ENCODE measurements around the gene TMEM200B. TPM values are rescaled to one million over a fixed set of nuclear protein-coding genes. Genes with fewer than 3 reads are reported as not detected.
"Not testable (repeated sequence)": the region's sequence is repeated elsewhere in the genome, so short reads cannot be mapped to it uniquely, and the experiment has no call there.

Gene TMEM200B
- total RNA-seq, 1 donor from 2014 or later: 15.4 TPM

GRCh38 chr1:29117381-29117780, 6.3 kb downstream of the TMEM200B start:
- no peak overlapping the region for H3K4me3 Mint-ChIP-seq (ENCODE audit: unreplicated experiment)
- no peak for DNase-seq (ENCODE audit: low spot score)
- no peaks in the 10 kb centered on the region for H3K9me3 Mint-ChIP-seq (ENCODE audit: low read depth)
- peaks cover 11% of the 10 kb centered on the region for H3K4me1 Mint-ChIP-seq (ENCODE audit: low read depth)
- no peaks in the 10 kb centered on the region for H3K27me3 Mint-ChIP-seq (ENCODE audit: low read depth)
- TF ChIP-seq CTCF (IDR thresholded peaks at IDR 0.05): peak; percentile 52
- H3K27ac Mint-ChIP-seq (ENCODE audit: unreplicated experiment): no peak overlapping the region
- H3K36me3 Mint-ChIP-seq (ENCODE audit: low read depth): peaks cover 2% of the 10 kb centered on the region

- Mint-ChIP-seq H3K4me3 (ENCODE audit: unreplicated experiment) (no peak overlapping the region), H3K36me3 (ENCODE audit: low read depth) (peaks cover 2% of the 10 kb centered on the region), H3K9me3 (ENCODE audit: low read depth) (no peaks in the 10 kb centered on the region), H3K27ac (ENCODE audit: unreplicated experiment) (no peak overlapping the region), H3K4me1 (ENCODE audit: low read depth) (peaks cover 5% of the 10 kb centered on the region), H3K27me3 (ENCODE audit: low read depth) (no peaks in the 10 kb centered on the region)
- TF ChIP-seq CTCF (IDR thresholded peaks at IDR 0.05): no peak
- no peak for DNase-seq (ENCODE audit: low spot score)
These were observed 9.0 kb downstream of the TMEM200B start for GRCh38 chr1:29114654-29115053.

- Mint-ChIP-seq H3K36me3 (ENCODE audit: low read depth) (peaks cover 4% of the 10 kb centered on the region), H3K4me1 (ENCODE audit: low read depth) (no peaks in the 10 kb centered on the region), H3K27ac (ENCODE audit: unreplicated experiment) (no peak overlapping the region), H3K27me3 (ENCODE audit: low read depth) (no peaks in the 10 kb centered on the region), H3K9me3 (ENCODE audit: low read depth) (no peaks in the 10 kb centered on the region), H3K4me3 (ENCODE audit: unreplicated experiment) (no peak overlapping the region)
- no peak for TF ChIP-seq CTCF (IDR thresholded peaks at IDR 0.05)
- DNase-seq (ENCODE audit: low spot score): no peak
These were observed 10.1 kb downstream of the TMEM200B start for GRCh38 chr1:29113413-29114117.

- no peaks in the 10 kb centered on the region for H3K9me3 Mint-ChIP-seq (ENCODE audit: low read depth)
- no peak overlapping the region for H3K27ac Mint-ChIP-seq (ENCODE audit: unreplicated experiment)
- H3K4me1 Mint-ChIP-seq (ENCODE audit: low read depth): no peaks in the 10 kb centered on the region
- H3K36me3 Mint-ChIP-seq (ENCODE audit: low read depth): peaks cover 4% of the 10 kb centered on the region
- DNase-seq (ENCODE audit: low spot score): no peak
- H3K4me3 Mint-ChIP-seq (ENCODE audit: unreplicated experiment): no peak overlapping the region
- no peaks in the 10 kb centered on the region for H3K27me3 Mint-ChIP-seq (ENCODE audit: low read depth)
- no peak for TF ChIP-seq CTCF (IDR thresholded peaks at IDR 0.05)
These were observed 10.8 kb downstream of the TMEM200B start for GRCh38 chr1:29112705-29113412.

GRCh38 chr1:29108041-29108440, 15.7 kb downstream of the TMEM200B start:
- H3K9me3 Mint-ChIP-seq (ENCODE audit: low read depth); DNase-seq (ENCODE audit: low spot score); H3K36me3 Mint-ChIP-seq (ENCODE audit: low read depth); H3K4me1 Mint-ChIP-seq (ENCODE audit: low read depth); H3K27ac Mint-ChIP-seq (ENCODE audit: unreplicated experiment); H3K27me3 Mint-ChIP-seq (ENCODE audit: low read depth); H3K4me3 Mint-ChIP-seq (ENCODE audit: unreplicated experiment): not testable (repeated sequence)

Measured in chondrocyte (in vitro differentiated cells).